Upper lobe of left lung (tissue), 4 donors: ENCODE measurements around the gene TSPAN32.

ENCODE experiments used
- POLR2A ChIP-seq, 4 donors: fragments of 450-650 bp; IDR thresholded peaks; one replicate each; pipeline ENCODE4 v1.5.1; 2016 to 2017; ENCODE audit warnings: antibody characterized with exemption in 4 of 4, mild to moderate bottlenecking in 2 of 4
- POLR2AphosphoS5 ChIP-seq, 2 donors: sonication (generic); formaldehyde crosslinking; IDR thresholded peaks; one replicate each; pipeline ENCODE4 v1.5.1; 2017; ENCODE audit warnings: antibody characterized with exemption in 2 of 2
- TF ChIP-seq, protein P1 (sequence below), 6 experiments: fragments of 450-650 bp in 4 of 6; fragments of 200-600 bp in 2 of 6; sonication (generic) in 2 of 6; IDR thresholded peaks; one replicate each; pipeline ENCODE4 v1.5.1; 2016 to 2019; ENCODE audit warnings: antibody characterized with exemption in 6 of 6

DNA sequence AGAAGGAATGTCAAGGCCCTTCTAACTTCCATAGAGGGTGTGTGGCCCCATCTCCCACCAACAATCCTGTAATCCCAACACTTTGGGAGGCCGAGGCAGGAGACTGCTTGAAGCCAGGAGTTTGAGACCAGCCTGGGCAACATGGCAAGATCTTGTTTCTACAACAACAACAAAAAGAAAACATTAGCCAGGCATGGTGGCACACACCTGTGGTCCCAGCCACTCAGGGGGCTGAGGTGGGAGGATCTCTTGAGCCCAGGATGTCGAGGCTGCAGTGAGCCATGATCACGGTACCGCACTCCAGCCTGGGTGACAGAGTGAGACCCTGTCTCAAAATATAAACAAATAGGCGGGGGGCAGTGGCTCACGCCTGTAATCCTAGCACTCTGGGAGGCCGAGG, 16.9 kb downstream of the TSPAN32 start:
- TF ChIP-seq, protein P1, sequence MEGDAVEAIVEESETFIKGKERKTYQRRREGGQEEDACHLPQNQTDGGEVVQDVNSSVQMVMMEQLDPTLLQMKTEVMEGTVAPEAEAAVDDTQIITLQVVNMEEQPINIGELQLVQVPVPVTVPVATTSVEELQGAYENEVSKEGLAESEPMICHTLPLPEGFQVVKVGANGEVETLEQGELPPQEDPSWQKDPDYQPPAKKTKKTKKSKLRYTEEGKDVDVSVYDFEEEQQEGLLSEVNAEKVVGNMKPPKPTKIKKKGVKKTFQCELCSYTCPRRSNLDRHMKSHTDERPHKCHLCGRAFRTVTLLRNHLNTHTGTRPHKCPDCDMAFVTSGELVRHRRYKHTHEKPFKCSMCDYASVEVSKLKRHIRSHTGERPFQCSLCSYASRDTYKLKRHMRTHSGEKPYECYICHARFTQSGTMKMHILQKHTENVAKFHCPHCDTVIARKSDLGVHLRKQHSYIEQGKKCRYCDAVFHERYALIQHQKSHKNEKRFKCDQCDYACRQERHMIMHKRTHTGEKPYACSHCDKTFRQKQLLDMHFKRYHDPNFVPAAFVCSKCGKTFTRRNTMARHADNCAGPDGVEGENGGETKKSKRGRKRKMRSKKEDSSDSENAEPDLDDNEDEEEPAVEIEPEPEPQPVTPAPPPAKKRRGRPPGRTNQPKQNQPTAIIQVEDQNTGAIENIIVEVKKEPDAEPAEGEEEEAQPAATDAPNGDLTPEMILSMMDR (IDR thresholded peaks at IDR 0.05) = no peak
- TF ChIP-seq POLR2A (IDR thresholded peaks at IDR 0.05) (no peak), POLR2AphosphoS5 (IDR thresholded peaks at IDR 0.05) (no peak)
